Measurements from ENCODE around the gene NRAS. TPM values are rescaled to one million over a fixed set of nuclear protein-coding genes. Genes with fewer than 3 reads are reported as not detected.
A peak's percentile ranks its signal among the peaks of the same experiment; 100 is the strongest.

NRAS gene
- total and polyA plus RNA-seq, 9 of the 15 experiments (the other 6 are each of a cell fraction or from before 2014, with no cell fraction given): 40.7 to 94.5 (median 75.4) TPM

- ChIA-PET CTCF (ENCODE audit: low intra/inter-chr PET ratio) (no interaction called here), POLR2A (interaction anchor here (0.8 to 1.2 kb wide), 3 partner anchors 8 to 21 kb away, joined by 3 read pairs; no protein-coding TSS in a partner anchor)
- Histone ChIP-seq H3K36me3 (ENCODE audit: control insufficient read depth, insufficient read depth, low read length) (peaks cover 99% of the 10 kb centered on the region), H3K79me2 (ENCODE audit: control insufficient read depth, insufficient read depth, low read length) (no peaks in the 10 kb centered on the region), H3K4me3 (no peak overlapping the region), H3K27ac (ENCODE audit: extremely low read depth, low read depth, low read length) (no peak overlapping the region), H4K20me1 (replicated peaks; ENCODE audit: control insufficient read depth, insufficient read depth, low read length) (no peaks in the 10 kb centered on the region), H3K27me3 (ENCODE audit: control insufficient read depth in 2 of 2, insufficient read depth in 2 of 2, low read length in 2 of 2) (no peaks in the 10 kb centered on the region), H3K4me2 (ENCODE audit: insufficient read depth, low read length) (no peak overlapping the region), H2AFZ (ENCODE audit: low read depth, low read length) (no peak overlapping the region), H3K9me1 (ENCODE audit: control insufficient read depth, insufficient read depth, low read length) (no peaks in the 10 kb centered on the region), H3K9ac (ENCODE audit: insufficient read depth in 1 of 2, low read depth in 2 of 2, low read length in 2 of 2) (no peak overlapping the region), H3K4me1 (replicated peaks in 1 of 2; ENCODE audit: control insufficient read depth in 2 of 2, insufficient read depth in 2 of 2, low read length in 2 of 2) (no peaks in the 10 kb centered on the region), H3K9me3 (replicated peaks; ENCODE audit: control insufficient read depth, insufficient read depth, low read depth, low read length) (no peaks in the 10 kb centered on the region)
- ATAC-seq (no peak), FAIRE-seq (no peak), DNase-seq (ENCODE audit: extremely low read depth in 1 of 4, low spot score in 3 of 4) (no peak)
- no TSS peak for BruUV-seq (replicated peaks)
- TF ChIP-seq HCFC1 (IDR thresholded peaks at IDR 0.05; ENCODE audit: low read depth, low read length) (no peak), CLOCK (CRISPR knock-in tag; IDR thresholded peaks at IDR 0.05; ENCODE audit: borderline replicate concordance) (no peak), RREB1 (CRISPR knock-in tag; IDR thresholded peaks at IDR 0.05) (no peak), ZC3H8 (IDR thresholded peaks at IDR 0.05) (no peak), ZBTB11 (CRISPR knock-in tag; IDR thresholded peaks at IDR 0.05) (0 out of 6 replicates have a peak, but pooled peaks of 1 of the 3 experiments have one; percentile 9)
- WGBS (ENCODE audit: insufficient coverage, low coverage, missing lambda C conversion rate): 95% methylated on average over 1 of the region's 1 CpG
- in situ Hi-C loops (cut with MboI) (no loop called here), intact Hi-C loops (cut with micrococcal nuclease) (no loop called here)
Measured at GRCh38 chr1:114723915-114724314, 7.3 kb upstream of the NRAS start.
